ENCODE results near the gene CNTNAP2. TPM values are rescaled to one million over a fixed set of nuclear protein-coding genes. Genes with fewer than 3 reads are reported as not detected.

CNTNAP2 gene
- total RNA-seq, 6 experiments from 2014 or later = 1.8 to 8.1 (median 3.9) TPM

- ATAC-seq (no peak), DNase-seq (no peak)
- Histone ChIP-seq H3K4me3 (no peak overlapping the region), H3K36me3 (no peaks in the 10 kb centered on the region), H3K27ac (no peak overlapping the region), H3K9me3 (no peaks in the 10 kb centered on the region), H3K4me1 (no peaks in the 10 kb centered on the region), H3K27me3 (no peaks in the 10 kb centered on the region)
- whole genome bisulfite sequencing (ENCODE audit: insufficient coverage, low coverage, low lambda C conversion rate, missing lambda C conversion rate) = 51% methylated on average over 2 of the region's 3 CpGs
- TF ChIP-seq CTCF (IDR thresholded peaks at IDR 0.05) (no peak), POLR2A (IDR thresholded peaks at IDR 0.05) (no peak)
- intact Hi-C loops (cut with DNase I) = no loop called here
These were observed 1741.8 kb downstream of the CNTNAP2 start for GRCh38 chr7:147858421-147858820.

- TF ChIP-seq POLR2A (IDR thresholded peaks at IDR 0.05) = no peak
- no peak for TF ChIP-seq CTCF (IDR thresholded peaks at IDR 0.05)
- no peak overlapping the region for H3K4me3 ChIP-seq
- no peak overlapping the region for H3K27ac ChIP-seq
- no peaks in the 10 kb centered on the region for H3K4me1 ChIP-seq
- WGBS (ENCODE audit: insufficient coverage, low coverage, low lambda C conversion rate, missing lambda C conversion rate) = 40% methylated on average over 4 of the region's 4 CpGs
- intact Hi-C loops (cut with DNase I) = no loop called here
- no peak for ATAC-seq
- DNase-seq = no peak
- no peaks in the 10 kb centered on the region for H3K36me3 ChIP-seq
- no peaks in the 10 kb centered on the region for H3K27me3 ChIP-seq
- H3K9me3 ChIP-seq = no peaks in the 10 kb centered on the region
These were observed 1742.4 kb downstream of the CNTNAP2 start for GRCh38 chr7:147859033-147859432.

GRCh38 chr7:147859486-147859885 lies 1742.9 kb downstream of the CNTNAP2 start:
- H3K36me3 ChIP-seq = no peaks in the 10 kb centered on the region
- intact Hi-C loops (cut with DNase I) = no loop called here
- DNase-seq (no peak), ATAC-seq (no peak)
- H3K9me3 ChIP-seq = no peaks in the 10 kb centered on the region
- H3K27me3 ChIP-seq = no peaks in the 10 kb centered on the region
- H3K4me1 ChIP-seq = no peaks in the 10 kb centered on the region
- H3K4me3 ChIP-seq = no peak overlapping the region
- no peak for TF ChIP-seq POLR2A (IDR thresholded peaks at IDR 0.05)
- TF ChIP-seq CTCF (IDR thresholded peaks at IDR 0.05) = no peak
- no peak overlapping the region for H3K27ac ChIP-seq

- no peak for DNase-seq
- intact Hi-C loops (cut with DNase I) = no loop called here
- no peaks in the 10 kb centered on the region for H3K36me3 ChIP-seq
- no peak overlapping the region for H3K27ac ChIP-seq
- no peak for TF ChIP-seq CTCF (IDR thresholded peaks at IDR 0.05)
- TF ChIP-seq POLR2A (IDR thresholded peaks at IDR 0.05) = no peak
- WGBS (ENCODE audit: insufficient coverage, low coverage, low lambda C conversion rate, missing lambda C conversion rate) = 82% methylated on average over 1 of the region's 1 CpG
- no peaks in the 10 kb centered on the region for H3K4me1 ChIP-seq
- H3K27me3 ChIP-seq = no peaks in the 10 kb centered on the region
- H3K4me3 ChIP-seq = no peak overlapping the region
- no peaks in the 10 kb centered on the region for H3K9me3 ChIP-seq
- ATAC-seq = no peak
These were observed 1744.6 kb downstream of the CNTNAP2 start for GRCh38 chr7:147861058-147861716.

- H3K27me3 ChIP-seq = no peaks in the 10 kb centered on the region
- no peaks in the 10 kb centered on the region for H3K9me3 ChIP-seq
- no peak overlapping the region for H3K27ac ChIP-seq
- intact Hi-C loops (cut with DNase I) = no loop called here
- H3K4me1 ChIP-seq = no peaks in the 10 kb centered on the region
- H3K4me3 ChIP-seq = no peak overlapping the region
- ATAC-seq (no peak), DNase-seq (no peak)
- TF ChIP-seq CTCF (IDR thresholded peaks at IDR 0.05) (no peak), POLR2A (IDR thresholded peaks at IDR 0.05) (no peak)
- no peaks in the 10 kb centered on the region for H3K36me3 ChIP-seq
- 61% methylated on average over 6 of the region's 6 CpGs for WGBS (ENCODE audit: insufficient coverage, low coverage, low lambda C conversion rate, missing lambda C conversion rate)
These were observed 1745.3 kb downstream of the CNTNAP2 start for GRCh38 chr7:147861945-147862344.
